Panc1 (cell line): Measurements from ENCODE around the gene ABAT. TPM values are rescaled to one million over a fixed set of nuclear protein-coding genes. Genes with fewer than 3 reads are reported as not detected.

Experiments used
- ATAC-seq: fragments of 200-7000 bp; cut with Tn5 transposase; 2 replicates; pipeline ENCODE4 v1.9.1; 2020; ENCODE audit warnings: mild to moderate bottlenecking, moderate library complexity
- BruUV-seq: library from RNA; stranded (reverse); fragments of 400-500 nt; replicated peaks from 2 replicates; lab custom pipeline; 2021; lab: Mats Ljungman, UMichigan
- CTCF ChIA-PET: fragments of 300-600 bp; sonication (Branson Sonifier 250); formaldehyde crosslinking; loops from one replicate; lab custom pipeline; 2022; ENCODE audit warnings: antibody characterized with exemption; lab: Charles Lee
- POLR2A ChIA-PET: fragments of 300-600 bp; sonication (Branson Sonifier 250); formaldehyde crosslinking; loops from one replicate; lab custom pipeline; 2022; ENCODE audit warnings: antibody characterized with exemption; lab: Charles Lee
- DNase-seq: peaks from one replicate; pipeline ENCODE4 v3.0.0-alpha.2; 2010; ENCODE audit warnings: low read depth, low spot score
- H3K27ac ChIP-seq: 2 replicates; pipeline ENCODE4 v1.5.1; 2011; ENCODE audit warnings: mild to moderate bottlenecking, low read length, inconsistent platforms
- H3K27me3 ChIP-seq: fragments of 200-500 bp; sonication (Bioruptor generic); 2 replicates; pipeline ENCODE4 v1.6.0; 2014; ENCODE audit warnings: low read length, inconsistent platforms; ENCODE audit not compliant: control insufficient read depth, insufficient read depth
- H3K36me3 ChIP-seq: fragments of 200-500 bp; sonication (Bioruptor generic); 2 replicates; pipeline ENCODE4 v1.5.1; 2014; ENCODE audit warnings: inconsistent platforms, mild to moderate bottlenecking, low read length, moderate library complexity; ENCODE audit not compliant: control insufficient read depth, insufficient read depth
- H3K4me1 ChIP-seq: 2 replicates; pipeline ENCODE4 v1.5.1; 2011; ENCODE audit warnings: inconsistent platforms, mild to moderate bottlenecking, low read length, moderate library complexity; ENCODE audit not compliant: control insufficient read depth, insufficient read depth
- H3K4me3 ChIP-seq, 2 experiments: 2 replicates each; pipeline ENCODE4 v1.5.1; 2011 to 2012; ENCODE audit warnings: low read depth in 2 of 2, low read length in 2 of 2, mild to moderate bottlenecking in 2 of 2, inconsistent platforms in 1 of 2, moderate library complexity in 1 of 2
- H3K9me3 ChIP-seq: fragments of 200-500 bp; sonication (Bioruptor generic); 2 replicates; pipeline ENCODE4 v1.5.1; 2014; ENCODE audit warnings: low read depth, mild to moderate bottlenecking, inconsistent platforms, low read length, moderate library complexity; ENCODE audit not compliant: control insufficient read depth, insufficient read depth
- CTCF ChIP-seq: fragments of 450-650 bp; IDR thresholded peaks from 2 replicates; pipeline ENCODE4 v1.5.1; 2017; ENCODE audit warnings: mild to moderate bottlenecking
- POLR2AphosphoS5 ChIP-seq: IDR thresholded peaks from 2 replicates; pipeline ENCODE4 v1.6.1; 2012; ENCODE audit warnings: mild to moderate bottlenecking, low read depth, low read length, moderate library complexity
- REST ChIP-seq, 2 experiments: IDR thresholded peaks; 2 replicates each; pipeline ENCODE4 v1.6.1; 2011 to 2012; ENCODE audit warnings: low read depth in 2 of 2, control low read depth in 1 of 2, low read length in 1 of 2, mild to moderate bottlenecking in 1 of 2, moderate library complexity in 1 of 2; ENCODE audit not compliant: insufficient read depth in 1 of 2
- SIN3A ChIP-seq: IDR thresholded peaks from 2 replicates; pipeline ENCODE4 v1.6.1; 2012; ENCODE audit warnings: low read depth, mild to moderate bottlenecking, low read length, moderate library complexity, borderline replicate concordance; ENCODE audit not compliant: insufficient read depth
- TCF7L2 ChIP-seq: IDR thresholded peaks from 2 replicates; pipeline ENCODE4 v1.6.1; 2011; ENCODE audit warnings: mild to moderate bottlenecking, low read depth, low read length, inconsistent platforms
- in situ Hi-C: cut with HindIII; loops from 2 replicates; pipeline ENCODE4 v1.10.0; 2016; ENCODE audit warnings: low sequenced_read_pairs, low pct_unique_long_range_greater_than_20kb
- intact Hi-C: fragments of 100-400 bp; cut with micrococcal nuclease; formaldehyde crosslinking; loops from one replicate; pipeline ENCODE4 v1.10.0; 2022; ENCODE audit not compliant: unreplicated experiment
- total RNA-seq: library from RNA; stranded (reverse); gene quantifications from one replicate; pipeline ENCODE4 v1.2.1, GENCODE V29; 2021; ENCODE audit not compliant: unreplicated experiment

ABAT gene
- total RNA-seq, 1 experiment from 2014 or later: 0.77 TPM

- H3K27me3 ChIP-seq: no peaks in the 10 kb centered on the region
- H3K27ac ChIP-seq: no peak overlapping the region
- ChIA-PET POLR2A (no interaction called here), CTCF (interaction anchor here (1.1 kb wide), 1 partner anchor 83 kb away, joined by 3 read pairs; no protein-coding TSS in a partner anchor)
- no peaks in the 10 kb centered on the region for H3K36me3 ChIP-seq
- H3K4me3 ChIP-seq: no peak overlapping the region
- intact Hi-C loops: loop anchor here (5.0 kb wide), 1 partner anchor 88 kb away; no protein-coding TSS in a partner anchor
- TF ChIP-seq CTCF (peak; percentile 79), REST (IDR thresholded peaks at IDR 0.05; ENCODE audit: insufficient read depth in 1 of 2, low read depth in 2 of 2, low read length in 1 of 2) (no peak)
- no peaks in the 10 kb centered on the region for H3K9me3 ChIP-seq
- BruUV-seq: no TSS peak
- peak; percentile 80 for ATAC-seq
- DNase-seq: no peak
- no peaks in the 10 kb centered on the region for H3K4me1 ChIP-seq
- in situ Hi-C loops: no loop called here
These were observed 19.2 kb upstream of the ABAT start for GRCh38 chr16:8655184-8655717.

GRCh38 chr16:8656376-8656775, 18.0 kb upstream of the ABAT start:
- in situ Hi-C loops (no loop called here), intact Hi-C loops (loop anchor here (5.0 kb wide), 1 partner anchor 89 kb away; no protein-coding TSS in a partner anchor)
- ChIA-PET CTCF (interaction anchor here (0.6 kb wide), 1 partner anchor 200 kb away, joined by 8 read pairs; no protein-coding TSS in a partner anchor), POLR2A (no interaction called here)
- H3K9me3 ChIP-seq: no peaks in the 10 kb centered on the region
- no peaks in the 10 kb centered on the region for H3K4me1 ChIP-seq
- H3K4me3 ChIP-seq: no peak overlapping the region
- H3K36me3 ChIP-seq: no peaks in the 10 kb centered on the region
- TF ChIP-seq CTCF (no peak), TCF7L2 (no peak), REST (IDR thresholded peaks at IDR 0.05; ENCODE audit: insufficient read depth in 1 of 2, low read depth in 2 of 2, low read length in 1 of 2) (no peak), SIN3A (no peak), POLR2AphosphoS5 (no peak)
- H3K27me3 ChIP-seq: no peaks in the 10 kb centered on the region
- DNase-seq (no peak), ATAC-seq (no peak)
- no peak overlapping the region for H3K27ac ChIP-seq
- no TSS peak for BruUV-seq
